HepG2 (cell line): Measurements from ENCODE around the gene NOX3. TPM values are rescaled to one million over a fixed set of nuclear protein-coding genes. Genes with fewer than 3 reads are reported as not detected.
A peak's percentile ranks its signal among the peaks of the same experiment; 100 is the strongest.

Experiments used
- ATF1 ChIP-seq: IDR thresholded peaks from 2 replicates; pipeline ENCODE4 v1.6.1; 2016; ENCODE audit warnings: mild to moderate bottlenecking, control low read depth
- CAMTA2 ChIP-seq: sonication (generic); formaldehyde crosslinking; IDR thresholded peaks from 2 replicates; pipeline ENCODE4 v1.4.0; 2020; ENCODE audit warnings: mild to moderate bottlenecking, missing genetic modification reagents, borderline replicate concordance
- CCDC6 ChIP-seq: sonication (generic); formaldehyde crosslinking; IDR thresholded peaks from 2 replicates; pipeline ENCODE4 v1.8.1; 2022; ENCODE audit warnings: mild to moderate bottlenecking, missing genetic modification reagents, moderate library complexity
- EP300 ChIP-seq, 3 experiments: sonication (generic) in 1 of 3; formaldehyde crosslinking in 1 of 3; IDR thresholded peaks; 2 replicates each; pipeline versions ENCODE4 v1.5.1 to v1.6.1; 2011 to 2020; ENCODE audit warnings: low read depth in 2 of 3, low read length in 2 of 3, borderline replicate concordance in 1 of 3, improper control_type of control experiment in 1 of 3, mild to moderate bottlenecking in 1 of 3, missing genetic modification reagents in 1 of 3, moderate library complexity in 1 of 3
- FOXK2 ChIP-seq: fragments of 450-650 bp; IDR thresholded peaks from 2 replicates; pipeline ENCODE4 v1.6.1; 2016
- HOXA5 ChIP-seq: sonication (generic); formaldehyde crosslinking; IDR thresholded peaks from 2 replicates; pipeline ENCODE4 v1.4.0; 2020; ENCODE audit warnings: missing genetic modification reagents
- IRF2 ChIP-seq: IDR thresholded peaks from 2 replicates; pipeline ENCODE4 v1.6.1; 2018; ENCODE audit warnings: missing genetic modification reagents, missing compliant biosample characterization
- JUN ChIP-seq: sonication (generic); formaldehyde crosslinking; IDR thresholded peaks from 2 replicates; pipeline ENCODE4 v1.4.0; 2020; ENCODE audit warnings: mild to moderate bottlenecking, missing genetic modification reagents
- JUND ChIP-seq: sonication (generic); formaldehyde crosslinking; IDR thresholded peaks from 2 replicates; pipeline ENCODE4 v1.8.0; 2022; ENCODE audit warnings: mild to moderate bottlenecking, missing genetic modification reagents
- KLF16 ChIP-seq, 2 experiments: sonication (generic) in 1 of 2; formaldehyde crosslinking in 1 of 2; IDR thresholded peaks; 2 replicates each; pipeline versions ENCODE4 v1.6.1 to v1.8.0; 2016 to 2023; ENCODE audit warnings: missing genetic modification reagents in 2 of 2, missing compliant biosample characterization in 1 of 2
- MTA1 ChIP-seq: sonication (generic); formaldehyde crosslinking; IDR thresholded peaks from 2 replicates; pipeline ENCODE4 v1.4.0; 2020; ENCODE audit warnings: missing genetic modification reagents, mild to moderate bottlenecking, borderline replicate concordance
- NBN ChIP-seq: fragments of 450-650 bp; conservative IDR thresholded peaks from 2 replicates; pipeline ENCODE4 v1.6.1; 2017
- RAD21 ChIP-seq: fragments of 450-650 bp; formaldehyde crosslinking; IDR thresholded peaks from 2 replicates; pipeline ENCODE4 v1.5.0; 2020; ENCODE audit warnings: mild to moderate bottlenecking
- RARG ChIP-seq: sonication (generic); formaldehyde crosslinking; IDR thresholded peaks from 2 replicates; pipeline ENCODE4 v1.4.0; 2020; ENCODE audit warnings: low read depth, mild to moderate bottlenecking, missing genetic modification reagents
- RBFOX2 ChIP-seq: fragments of 200-400 bp; formaldehyde crosslinking; IDR thresholded peaks from 2 replicates; pipeline ENCODE4 v1.6.1; 2017; ENCODE audit warnings: low read depth, mild to moderate bottlenecking, low read length
- RORA ChIP-seq: sonication (generic); formaldehyde crosslinking; IDR thresholded peaks from 2 replicates; pipeline ENCODE4 v1.5.0; 2020; ENCODE audit warnings: mild to moderate bottlenecking, missing genetic modification reagents, moderate library complexity
- RXRB ChIP-seq: IDR thresholded peaks from 2 replicates; pipeline ENCODE4 v1.6.1; 2016; ENCODE audit warnings: borderline replicate concordance, missing genetic modification reagents, missing compliant biosample characterization
- SIX1 ChIP-seq: sonication (generic); formaldehyde crosslinking; IDR thresholded peaks from 2 replicates; pipeline ENCODE4 v1.4.0; 2020; ENCODE audit warnings: missing genetic modification reagents, borderline replicate concordance
- TBX2 ChIP-seq: sonication (generic); formaldehyde crosslinking; IDR thresholded peaks from 2 replicates; pipeline ENCODE4 v1.5.0; 2020; ENCODE audit warnings: missing genetic modification reagents, mild to moderate bottlenecking, borderline replicate concordance
- YEATS2 ChIP-seq: sonication (generic); formaldehyde crosslinking; IDR thresholded peaks from 2 replicates; pipeline ENCODE4 v1.4.0; 2020; ENCODE audit warnings: missing genetic modification reagents, borderline replicate concordance
- ZBTB43 ChIP-seq: sonication (generic); formaldehyde crosslinking; conservative IDR thresholded peaks from 2 replicates; pipeline ENCODE4 v1.4.0; 2020; ENCODE audit warnings: missing genetic modification reagents
- ZFAT ChIP-seq: sonication (generic); formaldehyde crosslinking; conservative IDR thresholded peaks from 2 replicates; pipeline ENCODE4 v1.8.1; 2023; ENCODE audit warnings: missing genetic modification reagents, inconsistent platforms
- ZMAT3 ChIP-seq: sonication (generic); formaldehyde crosslinking; conservative IDR thresholded peaks from 2 replicates; pipeline ENCODE4 v1.7.0; 2021; ENCODE audit warnings: missing genetic modification reagents
- ZNF17 ChIP-seq: sonication (generic); formaldehyde crosslinking; IDR thresholded peaks from 2 replicates; pipeline ENCODE4 v1.5.0; 2020; ENCODE audit warnings: mild to moderate bottlenecking, missing genetic modification reagents
- ZNF335 ChIP-seq: sonication (generic); formaldehyde crosslinking; IDR thresholded peaks from 2 replicates; pipeline ENCODE4 v1.4.0; 2020; ENCODE audit warnings: missing genetic modification reagents
- ZNF354B ChIP-seq: sonication (generic); formaldehyde crosslinking; IDR thresholded peaks from 2 replicates; pipeline ENCODE4 v1.8.0; 2022; ENCODE audit warnings: mild to moderate bottlenecking, missing genetic modification reagents
- ZNF674 ChIP-seq: sonication (generic); formaldehyde crosslinking; IDR thresholded peaks from 2 replicates; pipeline ENCODE4 v1.5.0; 2020; ENCODE audit warnings: low read depth, mild to moderate bottlenecking, missing genetic modification reagents
- ZNF746 ChIP-seq: sonication (generic); formaldehyde crosslinking; IDR thresholded peaks from 2 replicates; pipeline ENCODE4 v1.8.0; 2022; ENCODE audit warnings: mild to moderate bottlenecking, missing genetic modification reagents
- polyA plus RNA-seq, 8 experiments: library from polyadenylated mRNA; depleted of rRNA in 3 of 8; stranded (reverse) in 7 of 8; unstranded in 1 of 8; fragments of >200 nt; fragmentation: Illumina TruSeq in 4 of 8; extraction: Trizol in 4 of 8; gene quantifications; 2 replicates each; pipeline versions ENCODE4 v1.2.1 to v1.2.3, GENCODE V29; 2011 to 2016; ENCODE audit warnings: low read depth in 4 of 8, missing spikeins in 1 of 8, mixed read lengths in 1 of 8; ENCODE audit not compliant: insufficient read depth in 1 of 8
- total RNA-seq, 5 experiments: library from RNA; depleted of rRNA; stranded (reverse); fragments of >200 nt; fragmentation: Illumina TruSeq; extraction: Trizol; gene quantifications; 2 replicates each; pipeline ENCODE4 v1.2.3, GENCODE V29; 2016; ENCODE audit warnings: low read depth in 1 of 5
- TF ChIP-seq, protein P1 (sequence below): sonication (generic); formaldehyde crosslinking; IDR thresholded peaks from 2 replicates; pipeline ENCODE4; 2020; ENCODE audit warnings: missing genetic modification reagents, mild to moderate bottlenecking, borderline replicate concordance

The NOX3 gene
- total and polyA plus RNA-seq, 2 of the 13 experiments (the other 11 are each of a cell fraction or from before 2014, with no cell fraction given), result 0.09 to 0.18 TPM

GRCh38 chr6:155486721-155487294, 31.2 kb upstream of the NOX3 start (continued):
- TF ChIP-seq ZNF746 (peak; percentile 51; the same call in 1 of the 2 replicates), JUN (CRISPR knock-in tag) (peak; percentile 95), RBFOX2 (peak; percentile 62; the same call in 1 of the 2 replicates), RXRB (CRISPR knock-in tag) (peak; percentile 98), NBN (no peak), EP300 (IDR thresholded peaks at IDR 0.05; ENCODE audit: low read depth in 2 of 2, low read length in 2 of 2) (peak; percentile 97 to 100), EP300 (CRISPR knock-in tag; IDR thresholded peaks at IDR 0.05; ENCODE audit: borderline replicate concordance) (peak; percentile 100), ZMAT3 (CRISPR knock-in tag) (peak; percentile 88), RAD21 (CRISPR knock-in tag) (peak; percentile 50), TBX2 (CRISPR knock-in tag) (peak; percentile 100), CAMTA2 (CRISPR knock-in tag) (no peak), IRF2 (CRISPR knock-in tag) (peak; percentile 94), SIX1 (CRISPR knock-in tag) (peak; percentile 93), ATF1 (CRISPR knock-in tag) (peak; percentile 82), ZBTB43 (peak; percentile 95), ZNF17 (CRISPR knock-in tag) (no peak), MTA1 (CRISPR knock-in tag) (peak; percentile 30; the same call in 1 of the 2 replicates), FOXK2 (peak; percentile 92; the same call in 1 of the 2 replicates), ZNF354B (CRISPR knock-in tag) (no peak), KLF16 (CRISPR knock-in tag; IDR thresholded peaks at IDR 0.05) (peak in 1 of 2 experiments; percentile 96; a peak in 2 of 4 replicates), RARG (CRISPR knock-in tag) (peak; percentile 61; the same call in 1 of the 2 replicates), ZNF674 (CRISPR knock-in tag) (no peak), HOXA5 (CRISPR knock-in tag) (peak; percentile 94), ZFAT (CRISPR knock-in tag) (no peak; the same call in 1 of the 2 replicates), JUND (CRISPR knock-in tag) (peak; percentile 81), CCDC6 (CRISPR knock-in tag) (peak; percentile 70), RORA (CRISPR knock-in tag) (peak; percentile 95), ZNF335 (CRISPR knock-in tag) (peak; percentile 72; the same call in 1 of the 2 replicates), YEATS2 (CRISPR knock-in tag) (no peak; the same call in 1 of the 2 replicates)
- TF ChIP-seq, protein P1, sequence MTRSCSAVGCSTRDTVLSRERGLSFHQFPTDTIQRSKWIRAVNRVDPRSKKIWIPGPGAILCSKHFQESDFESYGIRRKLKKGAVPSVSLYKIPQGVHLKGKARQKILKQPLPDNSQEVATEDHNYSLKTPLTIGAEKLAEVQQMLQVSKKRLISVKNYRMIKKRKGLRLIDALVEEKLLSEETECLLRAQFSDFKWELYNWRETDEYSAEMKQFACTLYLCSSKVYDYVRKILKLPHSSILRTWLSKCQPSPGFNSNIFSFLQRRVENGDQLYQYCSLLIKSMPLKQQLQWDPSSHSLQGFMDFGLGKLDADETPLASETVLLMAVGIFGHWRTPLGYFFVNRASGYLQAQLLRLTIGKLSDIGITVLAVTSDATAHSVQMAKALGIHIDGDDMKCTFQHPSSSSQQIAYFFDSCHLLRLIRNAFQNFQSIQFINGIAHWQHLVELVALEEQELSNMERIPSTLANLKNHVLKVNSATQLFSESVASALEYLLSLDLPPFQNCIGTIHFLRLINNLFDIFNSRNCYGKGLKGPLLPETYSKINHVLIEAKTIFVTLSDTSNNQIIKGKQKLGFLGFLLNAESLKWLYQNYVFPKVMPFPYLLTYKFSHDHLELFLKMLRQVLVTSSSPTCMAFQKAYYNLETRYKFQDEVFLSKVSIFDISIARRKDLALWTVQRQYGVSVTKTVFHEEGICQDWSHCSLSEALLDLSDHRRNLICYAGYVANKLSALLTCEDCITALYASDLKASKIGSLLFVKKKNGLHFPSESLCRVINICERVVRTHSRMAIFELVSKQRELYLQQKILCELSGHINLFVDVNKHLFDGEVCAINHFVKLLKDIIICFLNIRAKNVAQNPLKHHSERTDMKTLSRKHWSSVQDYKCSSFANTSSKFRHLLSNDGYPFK (CRISPR knock-in tag), result no peak
